GM10248 (cell line): ENCODE measurements around the gene SEL1L2.
"Not testable (repeated sequence)": the region's sequence is repeated elsewhere in the genome, so short reads cannot be mapped to it uniquely, and the experiment has no call there.

Experiments
- CTCF ChIA-PET: fragments of 300-600 bp; sonication (Branson Sonifier 250); formaldehyde crosslinking; extraction: SDS; loops from one replicate; lab custom pipeline; 2021; ENCODE audit warnings: antibody characterized with exemption; lab: Yijun Ruan, JAX
- POLR2A ChIA-PET: fragments of 350-650 bp; sonication (Branson Sonifier 250); formaldehyde crosslinking; extraction: SDS; loops from one replicate; lab custom pipeline; 2020; ENCODE audit warnings: antibody characterized with exemption; lab: Yijun Ruan, JAX
- DNase-seq: peaks from one replicate; pipeline ENCODE4 v3.0.0; 2012; ENCODE audit errors: extremely low spot score
- TF ChIP-seq, protein P1 (sequence below): IDR thresholded peaks from 2 replicates; pipeline ENCODE4 v1.5.1; 2012; ENCODE audit warnings: mild to moderate bottlenecking, low read depth; ENCODE audit errors: extremely low read depth, missing control alignments, control extremely low read depth

SEL1L2 gene

DNA sequence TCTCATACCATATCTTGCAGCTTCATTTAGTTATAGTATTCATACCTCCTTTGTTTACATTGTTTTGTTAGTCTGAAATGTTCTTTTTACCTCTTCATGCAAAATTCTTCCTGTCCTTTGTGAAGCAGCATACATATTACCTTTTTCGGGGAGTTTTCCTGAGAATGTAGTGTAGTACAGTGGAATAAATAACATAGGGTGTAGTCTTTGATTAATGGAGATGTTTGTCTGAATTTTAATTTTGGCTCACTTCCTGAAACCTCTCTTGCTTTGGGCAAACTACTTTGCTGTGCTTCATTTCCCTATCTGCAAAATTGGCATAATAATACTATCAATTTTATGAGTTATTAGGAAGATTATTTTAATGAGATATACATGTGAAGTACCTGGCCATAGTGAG lies 10.5 kb upstream of the SEL1L2 start:
- DNase-seq = no peak
- POLR2A ChIA-PET = no interaction called here
- TF ChIP-seq, protein P1, sequence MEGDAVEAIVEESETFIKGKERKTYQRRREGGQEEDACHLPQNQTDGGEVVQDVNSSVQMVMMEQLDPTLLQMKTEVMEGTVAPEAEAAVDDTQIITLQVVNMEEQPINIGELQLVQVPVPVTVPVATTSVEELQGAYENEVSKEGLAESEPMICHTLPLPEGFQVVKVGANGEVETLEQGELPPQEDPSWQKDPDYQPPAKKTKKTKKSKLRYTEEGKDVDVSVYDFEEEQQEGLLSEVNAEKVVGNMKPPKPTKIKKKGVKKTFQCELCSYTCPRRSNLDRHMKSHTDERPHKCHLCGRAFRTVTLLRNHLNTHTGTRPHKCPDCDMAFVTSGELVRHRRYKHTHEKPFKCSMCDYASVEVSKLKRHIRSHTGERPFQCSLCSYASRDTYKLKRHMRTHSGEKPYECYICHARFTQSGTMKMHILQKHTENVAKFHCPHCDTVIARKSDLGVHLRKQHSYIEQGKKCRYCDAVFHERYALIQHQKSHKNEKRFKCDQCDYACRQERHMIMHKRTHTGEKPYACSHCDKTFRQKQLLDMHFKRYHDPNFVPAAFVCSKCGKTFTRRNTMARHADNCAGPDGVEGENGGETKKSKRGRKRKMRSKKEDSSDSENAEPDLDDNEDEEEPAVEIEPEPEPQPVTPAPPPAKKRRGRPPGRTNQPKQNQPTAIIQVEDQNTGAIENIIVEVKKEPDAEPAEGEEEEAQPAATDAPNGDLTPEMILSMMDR = no peak
- CTCF ChIA-PET = no interaction called here

- DNase-seq = no peak
- ChIA-PET POLR2A (no interaction called here), CTCF (no interaction called here)
- TF ChIP-seq, protein P1 = no peak
Observed at GRCh38 chr20:13996265-13996664, 5.9 kb upstream of the SEL1L2 start.

- CTCF ChIA-PET = no interaction called here
- DNase-seq = no peak
- TF ChIP-seq, protein P1 = no peak
- POLR2A ChIA-PET = no interaction called here
Observed at GRCh38 chr20:13995841-13996240, 5.4 kb upstream of the SEL1L2 start.

- ChIA-PET POLR2A (no interaction called here), CTCF (no interaction called here)
- TF ChIP-seq, protein P1 = no peak
- peak; percentile 30 for DNase-seq
Observed at GRCh38 chr20:13995086-13995665, 4.8 kb upstream of the SEL1L2 start, which contains the start of gene MACROD2. TSS of gene MACROD2 (plus strand) at chr20:13995516.

- POLR2A ChIA-PET, DNase-seq, CTCF ChIA-PET: not testable (repeated sequence)
Observed at GRCh38 chr20:13991955-13992354, 1.5 kb upstream of the SEL1L2 start.

DNA sequence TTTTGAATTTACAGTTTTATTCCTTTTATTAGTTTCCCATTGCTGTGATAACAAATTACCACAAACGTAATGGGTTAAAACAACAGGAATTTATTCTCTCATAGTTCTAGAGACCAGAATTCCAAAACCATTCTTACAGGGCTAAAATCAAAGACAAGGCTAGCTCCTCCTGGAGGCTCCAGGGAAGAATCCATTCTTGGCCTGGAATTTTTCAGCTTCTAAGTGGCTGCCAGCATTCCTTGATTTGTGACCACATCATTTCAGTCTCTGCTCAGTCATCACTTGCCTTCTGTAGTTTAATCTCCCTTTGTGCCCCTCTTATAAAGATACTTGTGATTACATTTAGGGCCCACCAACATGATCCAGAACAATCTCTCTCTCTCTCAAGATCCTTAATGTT lies 897 bp upstream of the SEL1L2 start:
- CTCF ChIA-PET = no interaction called here
- TF ChIP-seq, protein P1 = no peak
- POLR2A ChIA-PET = no interaction called here
- DNase-seq = no peak

DNA sequence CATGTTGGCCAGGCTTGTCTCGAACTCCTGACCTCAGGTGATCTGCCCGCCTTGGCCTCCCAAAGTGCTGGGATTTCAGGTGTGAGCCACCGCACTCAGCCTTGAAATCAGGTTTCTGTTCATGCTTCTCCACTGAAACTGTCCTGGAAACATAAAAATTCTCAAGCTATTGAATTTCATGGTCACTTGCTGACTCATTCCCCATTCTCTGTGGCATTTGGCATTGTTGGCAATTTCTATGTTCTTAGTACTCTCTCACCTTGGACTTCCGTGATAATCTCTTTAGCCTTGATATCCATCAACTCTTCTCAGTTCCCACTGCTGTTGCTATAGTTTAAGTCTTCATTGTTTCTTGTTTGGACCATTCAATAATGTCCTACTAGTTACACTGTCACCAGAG lies 6.2 kb downstream of the SEL1L2 start:
- ChIA-PET POLR2A (no interaction called here), CTCF (no interaction called here)
- DNase-seq = no peak
- TF ChIP-seq, protein P1 = no peak
